ENCODE results near the gene PCSK2.

Gene PCSK2

DNA sequence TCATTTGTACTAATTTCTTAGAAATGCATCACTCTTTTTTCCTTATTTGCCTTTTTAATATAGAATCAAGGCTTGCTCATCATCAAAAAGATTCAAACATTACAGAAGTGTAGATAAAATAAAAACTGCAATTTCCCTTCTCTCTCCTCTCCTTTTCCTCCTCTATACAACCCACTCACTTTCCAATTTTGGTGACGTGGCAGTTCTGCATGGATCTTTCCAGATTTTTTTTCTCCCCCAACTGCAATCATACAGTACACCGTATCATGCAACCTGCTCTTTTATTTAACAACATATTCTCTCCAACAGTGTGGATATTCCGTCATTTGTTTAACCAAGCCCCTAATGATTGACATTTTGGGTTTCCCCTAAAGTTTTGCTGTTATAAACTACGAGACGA lies 163.8 kb downstream of the PCSK2 start:
- Histone ChIP-seq H3K27ac (ENCODE audit: low read depth, low read length) (no peak overlapping the region), H3K4me3 (ENCODE audit: low read length) (no peak overlapping the region)

GRCh38 chr20:17391127-17391771 lies 164.4 kb downstream of the PCSK2 start:
- Histone ChIP-seq H3K36me3 (ENCODE audit: control insufficient read depth, insufficient read depth, low read length) (no peaks in the 10 kb centered on the region), H3K4me1 (ENCODE audit: control insufficient read depth, insufficient read depth, low read length) (no peaks in the 10 kb centered on the region), H3K27me3 (ENCODE audit: control insufficient read depth, insufficient read depth, low read length) (no peaks in the 10 kb centered on the region), H3K4me3 (ENCODE audit: low read length) (no peak overlapping the region), H3K9ac (ENCODE audit: low read length) (no peak overlapping the region), H3K27ac (ENCODE audit: low read depth, low read length) (no peak overlapping the region)

More for the DNA sequence above, 163.8 kb downstream of the PCSK2 start:
- no peaks in the 10 kb centered on the region for H3K4me1 ChIP-seq (ENCODE audit: control insufficient read depth, insufficient read depth, low read length)
- H3K9ac ChIP-seq (ENCODE audit: low read length) = no peak overlapping the region
- no peaks in the 10 kb centered on the region for H3K27me3 ChIP-seq (ENCODE audit: control insufficient read depth, insufficient read depth, low read length)
- no peaks in the 10 kb centered on the region for H3K36me3 ChIP-seq (ENCODE audit: control insufficient read depth, insufficient read depth, low read length)

DNA sequence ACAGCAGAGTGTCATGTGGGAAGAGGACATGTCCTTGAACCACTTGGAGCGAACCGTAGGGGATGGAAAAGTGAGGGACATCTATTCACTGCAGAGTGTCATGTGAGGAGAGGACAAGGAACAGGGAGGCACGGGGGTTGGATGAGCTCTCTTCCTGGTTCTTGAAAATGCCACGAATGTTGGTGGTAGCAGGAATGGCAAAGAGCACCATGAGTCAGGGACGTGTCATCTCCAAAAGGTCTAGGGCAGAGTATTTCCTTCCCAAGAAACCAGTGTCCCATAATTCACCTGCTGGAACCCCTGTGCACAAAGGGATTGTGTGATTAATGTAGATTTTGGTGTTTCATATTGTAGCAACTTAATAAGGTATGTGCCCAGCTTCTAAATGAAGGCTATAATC lies 167.6 kb downstream of the PCSK2 start:
- Histone ChIP-seq H3K4me3 (ENCODE audit: low read length) (no peak overlapping the region), H3K4me1 (ENCODE audit: control insufficient read depth, insufficient read depth, low read length) (no peaks in the 10 kb centered on the region), H3K27me3 (ENCODE audit: control insufficient read depth, insufficient read depth, low read length) (no peaks in the 10 kb centered on the region), H3K36me3 (ENCODE audit: control insufficient read depth, insufficient read depth, low read length) (no peaks in the 10 kb centered on the region), H3K9ac (ENCODE audit: low read length) (no peak overlapping the region), H3K27ac (ENCODE audit: low read depth, low read length) (no peak overlapping the region)

DNA sequence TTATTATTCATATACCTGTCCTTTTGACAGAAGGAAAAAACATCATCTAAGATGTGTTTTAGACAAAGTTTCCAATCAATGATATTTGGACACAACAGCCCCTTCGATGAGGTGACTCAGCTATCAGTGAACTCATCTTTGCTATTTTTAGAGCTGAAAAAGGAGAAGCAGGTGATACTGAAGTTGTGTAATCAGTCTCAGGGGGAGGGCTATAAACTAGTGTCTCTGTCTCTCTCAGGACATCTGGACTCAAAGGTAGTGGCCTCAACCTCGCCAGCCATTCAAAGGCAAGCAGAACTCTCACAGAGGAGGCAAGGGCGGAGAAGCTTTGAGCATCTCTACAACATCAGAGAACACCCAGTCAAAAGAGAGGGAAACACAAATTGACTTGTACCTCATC lies 168.9 kb downstream of the PCSK2 start:
- Histone ChIP-seq H3K27me3 (ENCODE audit: control insufficient read depth, insufficient read depth, low read length) (no peaks in the 10 kb centered on the region), H3K36me3 (ENCODE audit: control insufficient read depth, insufficient read depth, low read length) (no peaks in the 10 kb centered on the region), H3K4me3 (ENCODE audit: low read length) (no peak overlapping the region), H3K27ac (ENCODE audit: low read depth, low read length) (no peak overlapping the region), H3K9ac (ENCODE audit: low read length) (no peak overlapping the region), H3K4me1 (ENCODE audit: control insufficient read depth, insufficient read depth, low read length) (no peaks in the 10 kb centered on the region)

DNA sequence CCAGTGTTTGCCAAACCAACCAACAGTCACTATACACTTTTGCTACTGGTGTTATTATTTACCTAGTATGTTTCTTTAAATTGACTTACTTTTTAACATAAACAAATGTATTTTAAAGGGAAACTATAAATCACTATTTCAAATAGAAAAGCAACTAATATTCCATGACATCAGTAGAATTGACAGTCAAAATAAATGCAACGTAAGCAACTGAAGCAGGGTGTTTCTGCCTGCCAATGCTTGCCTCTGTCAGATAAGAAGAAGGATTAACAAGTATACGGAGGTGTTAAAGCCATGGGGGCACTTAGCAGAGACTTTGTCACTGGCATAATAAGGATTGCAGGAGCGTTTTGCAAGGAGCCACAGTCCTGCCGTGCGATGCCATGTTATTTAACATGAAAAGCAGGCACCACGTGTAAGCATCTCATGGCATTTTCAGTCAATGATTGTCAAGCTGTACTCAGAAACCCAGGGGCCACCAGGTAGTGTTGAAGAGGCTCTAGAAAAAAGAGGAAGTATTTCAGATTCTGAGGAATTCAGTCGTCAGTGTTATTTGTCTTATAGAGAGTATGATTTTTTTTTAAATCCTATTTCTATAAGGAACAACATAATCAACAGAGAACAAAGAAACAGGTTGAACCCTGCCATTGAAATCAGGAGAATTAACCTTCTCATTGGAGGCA lies 172.6 kb downstream of the PCSK2 start:
- Histone ChIP-seq H3K4me3 (ENCODE audit: low read length) (no peak overlapping the region), H3K36me3 (ENCODE audit: control insufficient read depth, insufficient read depth, low read length) (no peaks in the 10 kb centered on the region), H3K27ac (ENCODE audit: low read depth, low read length) (no peak overlapping the region), H3K27me3 (ENCODE audit: control insufficient read depth, insufficient read depth, low read length) (no peaks in the 10 kb centered on the region), H3K9ac (ENCODE audit: low read length) (no peak overlapping the region), H3K4me1 (ENCODE audit: control insufficient read depth, insufficient read depth, low read length) (no peaks in the 10 kb centered on the region)

- no peaks in the 10 kb centered on the region for H3K36me3 ChIP-seq (ENCODE audit: control insufficient read depth, insufficient read depth, low read length)
- H3K9ac ChIP-seq (ENCODE audit: low read length) = no peak overlapping the region
- no peaks in the 10 kb centered on the region for H3K4me1 ChIP-seq (ENCODE audit: control insufficient read depth, insufficient read depth, low read length)
- no peaks in the 10 kb centered on the region for H3K27me3 ChIP-seq (ENCODE audit: control insufficient read depth, insufficient read depth, low read length)
- no peak overlapping the region for H3K4me3 ChIP-seq (ENCODE audit: low read length)
- H3K27ac ChIP-seq (ENCODE audit: low read depth, low read length) = no peak overlapping the region
Measured at GRCh38 chr20:17403461-17403860, 176.6 kb downstream of the PCSK2 start.

DNA sequence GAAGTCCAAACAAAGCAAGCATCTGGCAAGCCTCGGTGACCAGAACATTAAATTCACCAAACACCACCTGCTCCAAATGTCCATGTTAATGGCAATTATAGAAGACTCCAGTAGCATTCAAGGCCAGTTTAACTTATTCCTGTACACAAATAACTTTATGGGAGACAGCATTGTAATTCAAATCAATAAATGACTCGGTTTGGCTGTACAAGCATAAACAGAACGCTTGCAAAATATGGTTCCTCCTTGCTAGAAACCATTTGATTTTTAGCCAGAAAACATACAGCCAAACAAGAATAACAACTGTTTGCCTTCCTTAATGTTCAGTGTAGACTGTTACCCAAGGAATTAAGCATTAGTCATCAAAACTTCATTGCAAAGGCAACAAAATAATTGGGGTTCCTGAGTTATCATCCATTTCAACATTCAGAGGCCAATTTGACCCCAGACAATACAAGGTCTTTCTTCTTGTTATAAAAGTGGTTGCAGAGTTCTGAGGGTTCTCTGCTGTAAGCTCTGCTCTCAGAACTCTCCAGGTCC lies 179.3 kb downstream of the PCSK2 start:
- no peak overlapping the region for H3K27ac ChIP-seq (ENCODE audit: low read depth, low read length)
- H3K4me3 ChIP-seq (ENCODE audit: low read length) = no peak overlapping the region
- H3K36me3 ChIP-seq (ENCODE audit: control insufficient read depth, insufficient read depth, low read length) = no peaks in the 10 kb centered on the region
- no peaks in the 10 kb centered on the region for H3K4me1 ChIP-seq (ENCODE audit: control insufficient read depth, insufficient read depth, low read length)
- H3K9ac ChIP-seq (ENCODE audit: low read length) = no peak overlapping the region
- H3K27me3 ChIP-seq (ENCODE audit: control insufficient read depth, insufficient read depth, low read length) = no peaks in the 10 kb centered on the region

GRCh38 chr20:17407550-17407949 lies 180.7 kb downstream of the PCSK2 start:
- no peak overlapping the region for H3K27ac ChIP-seq (ENCODE audit: low read depth, low read length)
- H3K4me3 ChIP-seq (ENCODE audit: low read length) = no peak overlapping the region
- no peaks in the 10 kb centered on the region for H3K36me3 ChIP-seq (ENCODE audit: control insufficient read depth, insufficient read depth, low read length)
- no peaks in the 10 kb centered on the region for H3K4me1 ChIP-seq (ENCODE audit: control insufficient read depth, insufficient read depth, low read length)
- H3K9ac ChIP-seq (ENCODE audit: low read length) = no peak overlapping the region
- no peaks in the 10 kb centered on the region for H3K27me3 ChIP-seq (ENCODE audit: control insufficient read depth, insufficient read depth, low read length)

- no peak overlapping the region for H3K27ac ChIP-seq (ENCODE audit: low read depth, low read length)
- H3K9ac ChIP-seq (ENCODE audit: low read length) = no peak overlapping the region
- no peaks in the 10 kb centered on the region for H3K4me1 ChIP-seq (ENCODE audit: control insufficient read depth, insufficient read depth, low read length)
- no peaks in the 10 kb centered on the region for H3K36me3 ChIP-seq (ENCODE audit: control insufficient read depth, insufficient read depth, low read length)
- H3K27me3 ChIP-seq (ENCODE audit: control insufficient read depth, insufficient read depth, low read length) = no peaks in the 10 kb centered on the region
- no peak overlapping the region for H3K4me3 ChIP-seq (ENCODE audit: low read length)
Measured at GRCh38 chr20:17417225-17417624, 190.4 kb downstream of the PCSK2 start.

DNA sequence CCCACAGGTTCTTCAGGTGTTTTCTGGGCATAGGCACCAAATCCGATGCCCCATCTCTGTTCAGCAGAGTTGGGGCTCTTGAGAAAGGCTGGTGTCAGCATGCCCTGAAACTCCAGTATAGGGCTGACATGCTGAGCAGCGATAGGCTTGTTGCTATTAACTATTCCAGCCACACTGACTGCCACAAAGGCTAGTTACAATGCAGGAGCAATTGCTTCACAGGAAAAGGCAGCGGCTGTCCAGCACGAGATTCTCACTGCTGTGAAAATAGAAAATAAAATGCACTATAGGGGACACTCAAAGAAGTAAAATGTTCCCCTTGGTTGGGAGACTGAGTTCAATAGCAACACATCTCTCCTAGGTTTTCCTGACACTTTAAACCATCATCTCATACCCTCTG lies 191.9 kb downstream of the PCSK2 start:
- Histone ChIP-seq H3K27me3 (ENCODE audit: control insufficient read depth, insufficient read depth, low read length) (no peaks in the 10 kb centered on the region), H3K9ac (ENCODE audit: low read length) (no peak overlapping the region), H3K4me3 (ENCODE audit: low read length) (no peak overlapping the region), H3K27ac (ENCODE audit: low read depth, low read length) (no peak overlapping the region), H3K4me1 (ENCODE audit: control insufficient read depth, insufficient read depth, low read length) (no peaks in the 10 kb centered on the region), H3K36me3 (ENCODE audit: control insufficient read depth, insufficient read depth, low read length) (no peaks in the 10 kb centered on the region)

DNA sequence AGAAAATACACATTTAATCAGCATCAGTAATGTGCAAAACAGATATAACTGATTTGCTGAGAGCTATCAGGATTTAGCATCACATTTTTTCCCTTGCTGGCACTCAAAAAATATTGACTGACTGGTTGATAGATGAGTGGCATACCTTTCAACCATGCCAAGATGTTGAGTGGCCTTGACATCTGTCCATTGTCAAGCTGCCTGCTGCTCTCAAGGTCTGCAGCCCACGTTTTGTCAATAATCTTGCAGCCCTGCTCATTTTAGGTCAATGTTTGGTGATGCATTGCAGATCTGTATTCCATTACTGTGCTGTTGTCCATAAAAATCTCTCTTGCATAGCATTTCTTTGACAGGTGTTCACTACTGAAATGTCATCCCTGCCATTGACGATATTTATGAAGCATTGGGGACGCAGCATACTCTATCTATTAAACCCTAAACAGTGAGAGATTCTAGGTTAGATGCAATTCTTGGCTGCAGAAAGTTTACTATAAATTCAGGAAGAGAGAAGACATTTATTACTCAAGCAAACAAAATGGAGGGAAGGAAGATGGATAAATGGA lies 192.7 kb downstream of the PCSK2 start:
- no peak overlapping the region for H3K27ac ChIP-seq (ENCODE audit: low read depth, low read length)
- no peak overlapping the region for H3K9ac ChIP-seq (ENCODE audit: low read length)
- H3K4me3 ChIP-seq (ENCODE audit: low read length) = no peak overlapping the region
- H3K36me3 ChIP-seq (ENCODE audit: control insufficient read depth, insufficient read depth, low read length) = no peaks in the 10 kb centered on the region
- H3K27me3 ChIP-seq (ENCODE audit: control insufficient read depth, insufficient read depth, low read length) = no peaks in the 10 kb centered on the region
- no peaks in the 10 kb centered on the region for H3K4me1 ChIP-seq (ENCODE audit: control insufficient read depth, insufficient read depth, low read length)

GRCh38 chr20:17421493-17421892 lies 194.7 kb downstream of the PCSK2 start:
- Histone ChIP-seq H3K4me3 (ENCODE audit: low read length) (no peak overlapping the region), H3K27ac (ENCODE audit: low read depth, low read length) (no peak overlapping the region), H3K4me1 (ENCODE audit: control insufficient read depth, insufficient read depth, low read length) (no peaks in the 10 kb centered on the region), H3K27me3 (ENCODE audit: control insufficient read depth, insufficient read depth, low read length) (no peaks in the 10 kb centered on the region), H3K9ac (ENCODE audit: low read length) (no peak overlapping the region), H3K36me3 (ENCODE audit: control insufficient read depth, insufficient read depth, low read length) (no peaks in the 10 kb centered on the region)
